ENCODE results near the gene ACAD9. TPM values are rescaled to one million over a fixed set of nuclear protein-coding genes. Genes with fewer than 3 reads are reported as not detected.
"Not testable (repeated sequence)": the region's sequence is repeated elsewhere in the genome, so short reads cannot be mapped to it uniquely, and the experiment has no call there.

Gene ACAD9
- total RNA-seq, 1 donor from 2014 or later, result 42.3 TPM

GRCh38 chr3:128859630-128860029 is 19.8 kb upstream of the ACAD9 start:
- no peak for DNase-seq (ENCODE audit: low read depth)

- no peak for DNase-seq (ENCODE audit: low read depth)
Observed at GRCh38 chr3:128861491-128861890, 17.9 kb upstream of the ACAD9 start.

GRCh38 chr3:128863560-128863959 is 15.9 kb upstream of the ACAD9 start:
- DNase-seq (ENCODE audit: low read depth), result no peak

- no peak for DNase-seq (ENCODE audit: low read depth)
Observed at GRCh38 chr3:128864351-128864811, 15.0 kb upstream of the ACAD9 start.

GRCh38 chr3:128864849-128865804 is 14.3 kb upstream of the ACAD9 start:
- not testable (repeated sequence) for DNase-seq (ENCODE audit: low read depth)

GRCh38 chr3:128867200-128868125 is 12.0 kb upstream of the ACAD9 start:
- no peak for DNase-seq (ENCODE audit: low read depth)

GRCh38 chr3:128870347-128870746 is 9.1 kb upstream of the ACAD9 start:
- no peak for DNase-seq (ENCODE audit: low read depth)

- no peak for DNase-seq (ENCODE audit: low read depth)
Observed at GRCh38 chr3:128872282-128872681, 7.1 kb upstream of the ACAD9 start.

- no peak for DNase-seq (ENCODE audit: low read depth)
Observed at GRCh38 chr3:128872744-128873143, 6.7 kb upstream of the ACAD9 start.

GRCh38 chr3:128873244-128874022 is 6.0 kb upstream of the ACAD9 start:
- DNase-seq (ENCODE audit: low read depth), result no peak

- DNase-seq (ENCODE audit: low read depth), result peak; percentile 85
Observed at GRCh38 chr3:128874481-128875180, 4.8 kb upstream of the ACAD9 start.

- peak; percentile 67 for DNase-seq (ENCODE audit: low read depth)
Observed at GRCh38 chr3:128875556-128876120, 3.8 kb upstream of the ACAD9 start.

GRCh38 chr3:128878011-128878457 is 1.4 kb upstream of the ACAD9 start:
- no peak for DNase-seq (ENCODE audit: low read depth)

- peak; percentile 63 for DNase-seq (ENCODE audit: low read depth)
Observed at GRCh38 chr3:128878556-128879124, 780 bp upstream of the ACAD9 start.

- no peak for DNase-seq (ENCODE audit: low read depth)
Observed at GRCh38 chr3:128879991-128880390, 571 bp downstream of the ACAD9 start.

GRCh38 chr3:128880455-128880854 is 1.0 kb downstream of the ACAD9 start:
- not testable (repeated sequence) for DNase-seq (ENCODE audit: low read depth)

GRCh38 chr3:128881576-128881975 is 2.2 kb downstream of the ACAD9 start:
- DNase-seq (ENCODE audit: low read depth), result peak; percentile 44

GRCh38 chr3:128882719-128883118 is 3.3 kb downstream of the ACAD9 start:
- DNase-seq (ENCODE audit: low read depth), result no peak

- no peak for DNase-seq (ENCODE audit: low read depth)
Observed at GRCh38 chr3:128884992-128885391, 5.6 kb downstream of the ACAD9 start.
